ENCODE results near the gene ARID1B. TPM values are rescaled to one million over a fixed set of nuclear protein-coding genes. Genes with fewer than 3 reads are reported as not detected.

ARID1B gene
- total and polyA plus RNA-seq, 9 of the 15 experiments (the other 6 are each of a cell fraction or from before 2014, with no cell fraction given): 12.5 to 50.5 (median 25.8) TPM

DNA sequence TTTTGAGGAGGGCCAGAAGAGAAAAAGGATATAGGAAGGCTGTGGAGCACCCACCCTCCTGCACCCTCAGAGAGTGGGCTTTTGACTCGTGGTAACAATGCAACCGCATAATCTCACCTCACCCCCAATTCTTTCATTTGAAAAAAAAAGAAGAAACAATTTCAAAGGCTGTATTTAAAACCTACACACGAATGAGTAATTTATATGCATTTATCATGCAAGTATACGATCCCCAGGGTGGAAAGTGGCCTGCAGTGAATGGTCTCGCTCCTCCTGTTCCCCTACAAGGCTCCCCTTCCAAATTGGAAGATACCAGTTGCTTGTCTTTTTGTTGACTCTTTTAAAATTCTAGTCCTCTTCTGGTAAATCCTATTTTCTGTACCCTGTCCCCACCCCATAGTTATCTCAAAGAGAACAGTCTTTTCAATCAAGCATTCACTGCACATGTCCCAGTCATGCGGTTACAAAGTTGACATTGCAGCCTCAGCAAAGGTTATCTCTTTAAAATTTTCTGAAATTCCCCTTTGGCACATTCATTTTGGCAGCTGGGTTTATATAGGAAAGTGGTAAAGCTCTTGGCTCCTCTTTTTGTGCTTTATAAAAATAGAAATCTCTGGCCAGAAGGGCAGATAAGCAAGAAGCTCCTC is 110.6 kb downstream of the ARID1B start:
- H3K79me2 ChIP-seq (ENCODE audit: control insufficient read depth, insufficient read depth, low read length): peaks cover 88% of the 10 kb centered on the region
- no peak overlapping the region for H3K27ac ChIP-seq (ENCODE audit: extremely low read depth, low read depth, low read length)
- no peaks in the 10 kb centered on the region for H3K9me3 ChIP-seq (replicated peaks; ENCODE audit: control insufficient read depth, insufficient read depth, low read depth, low read length)
- in situ Hi-C loops (cut with MboI) (no loop called here), intact Hi-C loops (cut with micrococcal nuclease) (loop anchor here (10.0 kb wide), 1 partner anchor 203 kb away; no protein-coding TSS in a partner anchor)
- H2AFZ ChIP-seq (ENCODE audit: low read depth, low read length): no peak overlapping the region
- peak; percentile 71 for ATAC-seq
- POLR2A ChIA-PET: interaction anchor here (0.6 to 1.2 kb wide), 4 partner anchors 10 to 107 kb away, joined by 3 read pairs; no protein-coding TSS in a partner anchor
- H3K4me1 ChIP-seq (replicated peaks in 1 of 2; ENCODE audit: control insufficient read depth in 2 of 2, insufficient read depth in 2 of 2, low read length in 2 of 2): peaks cover 5 to 24% of the 10 kb centered on the region in 2 experiments; a peak in 3 of 5 replicates
- H3K4me3 ChIP-seq: no peak overlapping the region
- H4K20me1 ChIP-seq (replicated peaks; ENCODE audit: control insufficient read depth, insufficient read depth, low read length): peaks cover 10% of the 10 kb centered on the region; the same call in 1 of the 2 replicates
- no peaks in the 10 kb centered on the region for H3K9me1 ChIP-seq (ENCODE audit: control insufficient read depth, insufficient read depth, low read length)
- H3K27me3 ChIP-seq (ENCODE audit: control insufficient read depth in 2 of 2, insufficient read depth in 2 of 2, low read length in 2 of 2): no peaks in the 10 kb centered on the region
- WGBS (ENCODE audit: insufficient coverage, low coverage, missing lambda C conversion rate): 54% methylated on average over 6 of the region's 6 CpGs
- H3K9ac ChIP-seq (ENCODE audit: insufficient read depth in 1 of 2, low read depth in 2 of 2, low read length in 2 of 2): no peak overlapping the region
- no TSS peak for BruUV-seq (replicated peaks)
- no peak overlapping the region for H3K4me2 ChIP-seq (ENCODE audit: insufficient read depth, low read length)
- FAIRE-seq: peak; percentile 55
- DNase-seq (ENCODE audit: extremely low read depth in 1 of 4, low spot score in 3 of 4): peak in 2 of 4 experiments; percentile 56 to 66
- no peaks in the 10 kb centered on the region for H3K36me3 ChIP-seq (ENCODE audit: control insufficient read depth, insufficient read depth, low read length)
- CTCF ChIA-PET (ENCODE audit: low intra/inter-chr PET ratio): no interaction called here
- TF ChIP-seq TAL1 (IDR thresholded peaks at IDR 0.05): peak; percentile 69
- TF ChIP-seq POLR2G (IDR thresholded peaks at IDR 0.05; ENCODE audit: low read depth, low read length): no peak
- TF ChIP-seq CBFA2T2 (conservative IDR thresholded peaks at IDR 0.05): peak; percentile 64
- TF ChIP-seq ZNF778 (CRISPR knock-in tag; IDR thresholded peaks at IDR 0.05): no peak
- TF ChIP-seq KDM1A (IDR thresholded peaks at IDR 0.05): peak; percentile 65 to 82
- no peak for TF ChIP-seq TGIF2 (CRISPR knock-in tag; IDR thresholded peaks at IDR 0.05)
- peak; percentile 74; the same call in 1 of the 2 replicates for TF ChIP-seq ESRRA (IDR thresholded peaks at IDR 0.05; ENCODE audit: borderline replicate concordance, low read depth)
- TF ChIP-seq NRF1 (conservative IDR thresholded peaks at IDR 0.05 in 1 of 2, IDR thresholded peaks at IDR 0.05 in 1 of 2): peak; percentile 39 to 45; a peak in 2 of 4 replicates
- peak; percentile 71 for TF ChIP-seq TCF3 (CRISPR knock-in tag; IDR thresholded peaks at IDR 0.05)
- TF ChIP-seq FOXM1 (IDR thresholded peaks at IDR 0.05; ENCODE audit: low read depth): 0 out of 2 replicates have a peak, but pooled peaks have one; percentile 36
- no peak for TF ChIP-seq FOXM1 (CRISPR knock-in tag; IDR thresholded peaks at IDR 0.05; ENCODE audit: low read depth)
- TF ChIP-seq ARID1B (IDR thresholded peaks at IDR 0.05): peak; percentile 70
- TF ChIP-seq RBBP5 (IDR thresholded peaks at IDR 0.05; ENCODE audit: borderline replicate concordance, insufficient read depth, low read length, poor library complexity, severe bottlenecking): no peak
- peak; percentile 28; the same call in 1 of the 2 replicates for TF ChIP-seq MTA2 (IDR thresholded peaks at IDR 0.05; ENCODE audit: low read depth)
- TF ChIP-seq HDAC1 (IDR thresholded peaks at IDR 0.05): peak in 1 of 2 experiments; percentile 51; a peak in 2 of 4 replicates
- no peak for TF ChIP-seq ESRRB (CRISPR knock-in tag; IDR thresholded peaks at IDR 0.05; ENCODE audit: borderline replicate concordance)
- TF ChIP-seq GATA2 (CRISPR knock-in tag; IDR thresholded peaks at IDR 0.05): peak; percentile 46
- 0 out of 2 replicates have a peak, but pooled peaks have one; percentile 38 for TF ChIP-seq ZNF316 (IDR thresholded peaks at IDR 0.05)
